IgD-negative memory B cell (primary cell): ENCODE data around the gene SAMMSON. TPM values are rescaled to one million over a fixed set of nuclear protein-coding genes. Genes with fewer than 3 reads are reported as not detected.

ENCODE experiments used
- H3K27ac Mint-ChIP-seq, 3 donors: one replicate each; pipeline ENCODE4 v1.8.0; 2020 to 2022; ENCODE audit warnings: mild to moderate bottlenecking in 3 of 3, mixed read lengths in 3 of 3, moderate library complexity in 1 of 3
- H3K27me3 Mint-ChIP-seq: one replicate; pipeline ENCODE4 v1.8.0; 2021; ENCODE audit warnings: mixed read lengths
- H3K36me3 Mint-ChIP-seq: one replicate; pipeline ENCODE4 v1.8.0; 2020; ENCODE audit warnings: mild to moderate bottlenecking, mixed read lengths
- H3K4me1 Mint-ChIP-seq, 3 donors: one replicate each; pipeline ENCODE4 v1.8.0; 2020 to 2022; ENCODE audit warnings: mixed read lengths in 3 of 3, mild to moderate bottlenecking in 1 of 3
- H3K4me3 Mint-ChIP-seq, 4 donors: one replicate each; pipeline ENCODE4 v1.8.0; 2020 to 2022; ENCODE audit warnings: mild to moderate bottlenecking in 4 of 4, mixed read lengths in 4 of 4, moderate library complexity in 3 of 4
- H3K9me3 Mint-ChIP-seq, 3 donors: one replicate each; pipeline ENCODE4 v1.8.0; 2020 to 2021; ENCODE audit warnings: mixed read lengths in 3 of 3, mild to moderate bottlenecking in 1 of 3
- polyA plus RNA-seq: library from polyadenylated mRNA; unstranded; fragments of 300-500 nt; fragmentation: Illumina TruSeq; gene quantifications from one replicate; pipeline ENCODE4 v1.2.3, GENCODE V29; 2021

Gene SAMMSON
- polyA plus RNA-seq, 1 donor from 2014 or later: not detected

- Mint-ChIP-seq H3K36me3 (no peaks in the 10 kb centered on the region), H3K4me3 (no peak overlapping the region), H3K4me1 (peaks cover 0 to 5% (median 0%) of the 10 kb centered on the region in 3 donors), H3K27me3 (peaks cover 1% of the 10 kb centered on the region), H3K27ac (no peak overlapping the region), H3K9me3 (peaks cover 0 to 2% (median 0%) of the 10 kb centered on the region in 3 donors)
Measured at GRCh38 chr3:70094197-70094596, 94.7 kb downstream of the SAMMSON start.

GRCh38 chr3:70095260-70095659 lies 95.7 kb downstream of the SAMMSON start:
- Mint-ChIP-seq H3K9me3 (peaks cover 0 to 2% (median 0%) of the 10 kb centered on the region in 3 donors), H3K4me3 (no peak overlapping the region), H3K4me1 (peaks cover 0 to 5% (median 0%) of the 10 kb centered on the region in 3 donors), H3K36me3 (no peaks in the 10 kb centered on the region), H3K27ac (no peak overlapping the region), H3K27me3 (peaks cover 1% of the 10 kb centered on the region)

GRCh38 chr3:70096376-70097066 lies 97.0 kb downstream of the SAMMSON start:
- peaks cover 0 to 5% (median 0%) of the 10 kb centered on the region in 3 donors for H3K4me1 Mint-ChIP-seq
- H3K36me3 Mint-ChIP-seq: no peaks in the 10 kb centered on the region
- H3K4me3 Mint-ChIP-seq: no peak overlapping the region
- H3K9me3 Mint-ChIP-seq: peaks cover 0 to 2% (median 0%) of the 10 kb centered on the region in 3 donors
- H3K27me3 Mint-ChIP-seq: peaks cover 1% of the 10 kb centered on the region
- H3K27ac Mint-ChIP-seq: no peak overlapping the region

- Mint-ChIP-seq H3K9me3 (peaks cover 0 to 2% (median 0%) of the 10 kb centered on the region in 3 donors), H3K4me3 (no peak overlapping the region), H3K36me3 (no peaks in the 10 kb centered on the region), H3K4me1 (peaks cover 0 to 5% (median 0%) of the 10 kb centered on the region in 3 donors), H3K27me3 (peaks cover 1% of the 10 kb centered on the region), H3K27ac (no peak overlapping the region)
Measured at GRCh38 chr3:70097084-70097483, 97.6 kb downstream of the SAMMSON start.

- no peaks in the 10 kb centered on the region for H3K4me1 Mint-ChIP-seq
- H3K27me3 Mint-ChIP-seq: peaks cover 3% of the 10 kb centered on the region
- peaks cover 0 to 1% (median 0%) of the 10 kb centered on the region in 3 donors for H3K9me3 Mint-ChIP-seq
- H3K4me3 Mint-ChIP-seq: no peak overlapping the region
- H3K36me3 Mint-ChIP-seq: peaks cover 4% of the 10 kb centered on the region
- H3K27ac Mint-ChIP-seq: no peak overlapping the region
Measured at GRCh38 chr3:70108072-70108471, 108.5 kb downstream of the SAMMSON start.

- Mint-ChIP-seq H3K27me3 (peaks cover 3% of the 10 kb centered on the region), H3K27ac (no peak overlapping the region), H3K36me3 (peaks cover 4% of the 10 kb centered on the region), H3K4me3 (no peak overlapping the region), H3K9me3 (peaks cover 0 to 1% (median 0%) of the 10 kb centered on the region in 3 donors), H3K4me1 (no peaks in the 10 kb centered on the region)
Measured at GRCh38 chr3:70108546-70108945, 109.0 kb downstream of the SAMMSON start.

- H3K4me3 Mint-ChIP-seq: no peak overlapping the region
- H3K36me3 Mint-ChIP-seq: peaks cover 4% of the 10 kb centered on the region
- H3K9me3 Mint-ChIP-seq: peaks cover 0 to 1% (median 0%) of the 10 kb centered on the region in 3 donors
- H3K27me3 Mint-ChIP-seq: peaks cover 3% of the 10 kb centered on the region
- no peak overlapping the region for H3K27ac Mint-ChIP-seq
- no peaks in the 10 kb centered on the region for H3K4me1 Mint-ChIP-seq
Measured at GRCh38 chr3:70110066-70110465, 110.5 kb downstream of the SAMMSON start.

GRCh38 chr3:70111411-70111810 lies 111.9 kb downstream of the SAMMSON start:
- Mint-ChIP-seq H3K4me3 (no peak overlapping the region), H3K36me3 (peaks cover 4% of the 10 kb centered on the region)

GRCh38 chr3:70112751-70113150 lies 113.2 kb downstream of the SAMMSON start:
- Mint-ChIP-seq H3K27ac (no peak overlapping the region), H3K27me3 (peaks cover 3% of the 10 kb centered on the region)

More at GRCh38 chr3:70111411-70111810, 111.9 kb downstream of the SAMMSON start:
- peaks cover 3% of the 10 kb centered on the region for H3K27me3 Mint-ChIP-seq
- H3K27ac Mint-ChIP-seq: no peak overlapping the region
- peaks cover 0 to 1% (median 0%) of the 10 kb centered on the region in 3 donors for H3K9me3 Mint-ChIP-seq
- H3K4me1 Mint-ChIP-seq: no peaks in the 10 kb centered on the region

GRCh38 chr3:70114431-70114830 lies 114.9 kb downstream of the SAMMSON start:
- Mint-ChIP-seq H3K36me3 (peaks cover 2% of the 10 kb centered on the region), H3K27me3 (peaks cover 5% of the 10 kb centered on the region), H3K9me3 (no peaks in the 10 kb centered on the region), H3K4me3 (no peak overlapping the region), H3K27ac (no peak overlapping the region), H3K4me1 (no peaks in the 10 kb centered on the region)

More at GRCh38 chr3:70112751-70113150, 113.2 kb downstream of the SAMMSON start:
- Mint-ChIP-seq H3K4me1 (no peaks in the 10 kb centered on the region), H3K36me3 (peaks cover 4% of the 10 kb centered on the region), H3K4me3 (no peak overlapping the region), H3K9me3 (peaks cover 0 to 1% (median 0%) of the 10 kb centered on the region in 3 donors)

- Mint-ChIP-seq H3K27ac (no peak overlapping the region), H3K36me3 (no peaks in the 10 kb centered on the region), H3K4me3 (no peak overlapping the region), H3K4me1 (no peaks in the 10 kb centered on the region), H3K27me3 (peaks cover 2% of the 10 kb centered on the region), H3K9me3 (no peaks in the 10 kb centered on the region)
Measured at GRCh38 chr3:70119879-70120278, 120.3 kb downstream of the SAMMSON start.
